ENCODE measurements around the gene PELI2.

DNA sequence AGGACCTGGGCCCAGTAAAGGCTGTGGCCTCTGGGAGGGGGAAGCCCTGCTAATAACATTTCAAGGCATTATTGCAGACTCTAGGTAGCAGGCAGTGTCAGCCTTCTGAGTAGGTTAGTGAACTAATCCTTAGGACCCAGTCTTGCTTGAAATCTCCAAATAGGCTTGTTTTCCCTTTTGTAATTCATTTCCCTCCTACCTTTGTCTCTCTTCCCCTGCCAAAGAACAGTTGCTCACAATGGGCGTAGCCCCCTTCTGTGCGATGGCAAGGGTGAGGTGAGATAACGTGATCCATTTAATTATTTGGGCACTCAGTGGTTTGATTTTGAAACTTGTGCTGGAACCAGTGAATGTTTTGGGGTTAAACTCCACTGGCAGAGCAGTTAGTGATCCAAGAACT, 10.9 kb downstream of the PELI2 start:
- TF ChIP-seq, protein P1, sequence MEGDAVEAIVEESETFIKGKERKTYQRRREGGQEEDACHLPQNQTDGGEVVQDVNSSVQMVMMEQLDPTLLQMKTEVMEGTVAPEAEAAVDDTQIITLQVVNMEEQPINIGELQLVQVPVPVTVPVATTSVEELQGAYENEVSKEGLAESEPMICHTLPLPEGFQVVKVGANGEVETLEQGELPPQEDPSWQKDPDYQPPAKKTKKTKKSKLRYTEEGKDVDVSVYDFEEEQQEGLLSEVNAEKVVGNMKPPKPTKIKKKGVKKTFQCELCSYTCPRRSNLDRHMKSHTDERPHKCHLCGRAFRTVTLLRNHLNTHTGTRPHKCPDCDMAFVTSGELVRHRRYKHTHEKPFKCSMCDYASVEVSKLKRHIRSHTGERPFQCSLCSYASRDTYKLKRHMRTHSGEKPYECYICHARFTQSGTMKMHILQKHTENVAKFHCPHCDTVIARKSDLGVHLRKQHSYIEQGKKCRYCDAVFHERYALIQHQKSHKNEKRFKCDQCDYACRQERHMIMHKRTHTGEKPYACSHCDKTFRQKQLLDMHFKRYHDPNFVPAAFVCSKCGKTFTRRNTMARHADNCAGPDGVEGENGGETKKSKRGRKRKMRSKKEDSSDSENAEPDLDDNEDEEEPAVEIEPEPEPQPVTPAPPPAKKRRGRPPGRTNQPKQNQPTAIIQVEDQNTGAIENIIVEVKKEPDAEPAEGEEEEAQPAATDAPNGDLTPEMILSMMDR (tag by site-specific recombination; IDR thresholded peaks at IDR 0.05) = no peak
- TF ChIP-seq, protein P2, sequence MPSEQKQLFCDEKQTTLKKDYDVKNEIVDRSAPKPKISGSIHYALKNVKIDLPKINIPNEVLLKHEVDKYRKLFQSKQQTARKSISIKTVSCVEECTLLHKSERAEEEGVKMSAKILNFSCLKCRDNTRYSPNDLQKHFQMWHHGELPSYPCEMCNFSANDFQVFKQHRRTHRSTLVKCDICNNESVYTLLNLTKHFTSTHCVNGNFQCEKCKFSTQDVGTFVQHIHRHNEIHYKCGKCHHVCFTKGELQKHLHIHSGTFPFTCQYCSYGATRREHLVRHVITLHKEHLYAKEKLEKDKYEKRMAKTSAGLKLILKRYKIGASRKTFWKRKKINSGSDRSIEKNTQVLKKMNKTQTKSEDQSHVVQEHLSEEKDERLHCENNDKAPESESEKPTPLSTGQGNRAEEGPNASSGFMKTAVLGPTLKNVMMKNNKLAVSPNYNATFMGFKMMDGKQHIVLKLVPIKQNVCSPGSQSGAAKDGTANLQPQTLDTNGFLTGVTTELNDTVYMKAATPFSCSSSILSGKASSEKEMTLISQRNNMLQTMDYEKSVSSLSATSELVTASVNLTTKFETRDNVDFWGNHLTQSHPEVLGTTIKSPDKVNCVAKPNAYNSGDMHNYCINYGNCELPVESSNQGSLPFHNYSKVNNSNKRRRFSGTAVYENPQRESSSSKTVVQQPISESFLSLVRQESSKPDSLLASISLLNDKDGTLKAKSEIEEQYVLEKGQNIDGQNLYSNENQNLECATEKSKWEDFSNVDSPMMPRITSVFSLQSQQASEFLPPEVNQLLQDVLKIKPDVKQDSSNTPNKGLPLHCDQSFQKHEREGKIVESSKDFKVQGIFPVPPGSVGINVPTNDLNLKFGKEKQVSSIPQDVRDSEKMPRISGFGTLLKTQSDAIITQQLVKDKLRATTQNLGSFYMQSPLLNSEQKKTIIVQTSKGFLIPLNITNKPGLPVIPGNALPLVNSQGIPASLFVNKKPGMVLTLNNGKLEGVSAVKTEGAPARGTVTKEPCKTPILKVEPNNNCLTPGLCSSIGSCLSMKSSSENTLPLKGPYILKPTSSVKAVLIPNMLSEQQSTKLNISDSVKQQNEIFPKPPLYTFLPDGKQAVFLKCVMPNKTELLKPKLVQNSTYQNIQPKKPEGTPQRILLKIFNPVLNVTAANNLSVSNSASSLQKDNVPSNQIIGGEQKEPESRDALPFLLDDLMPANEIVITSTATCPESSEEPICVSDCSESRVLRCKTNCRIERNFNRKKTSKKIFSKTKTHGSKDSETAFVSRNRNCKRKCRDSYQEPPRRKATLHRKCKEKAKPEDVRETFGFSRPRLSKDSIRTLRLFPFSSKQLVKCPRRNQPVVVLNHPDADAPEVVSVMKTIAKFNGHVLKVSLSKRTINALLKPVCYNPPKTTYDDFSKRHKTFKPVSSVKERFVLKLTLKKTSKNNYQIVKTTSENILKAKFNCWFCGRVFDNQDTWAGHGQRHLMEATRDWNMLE (tag by site-specific recombination; conservative IDR thresholded peaks at IDR 0.05; ENCODE audit: low read depth) = no peak
